ENCODE results near the gene EPHB4.

DNA sequence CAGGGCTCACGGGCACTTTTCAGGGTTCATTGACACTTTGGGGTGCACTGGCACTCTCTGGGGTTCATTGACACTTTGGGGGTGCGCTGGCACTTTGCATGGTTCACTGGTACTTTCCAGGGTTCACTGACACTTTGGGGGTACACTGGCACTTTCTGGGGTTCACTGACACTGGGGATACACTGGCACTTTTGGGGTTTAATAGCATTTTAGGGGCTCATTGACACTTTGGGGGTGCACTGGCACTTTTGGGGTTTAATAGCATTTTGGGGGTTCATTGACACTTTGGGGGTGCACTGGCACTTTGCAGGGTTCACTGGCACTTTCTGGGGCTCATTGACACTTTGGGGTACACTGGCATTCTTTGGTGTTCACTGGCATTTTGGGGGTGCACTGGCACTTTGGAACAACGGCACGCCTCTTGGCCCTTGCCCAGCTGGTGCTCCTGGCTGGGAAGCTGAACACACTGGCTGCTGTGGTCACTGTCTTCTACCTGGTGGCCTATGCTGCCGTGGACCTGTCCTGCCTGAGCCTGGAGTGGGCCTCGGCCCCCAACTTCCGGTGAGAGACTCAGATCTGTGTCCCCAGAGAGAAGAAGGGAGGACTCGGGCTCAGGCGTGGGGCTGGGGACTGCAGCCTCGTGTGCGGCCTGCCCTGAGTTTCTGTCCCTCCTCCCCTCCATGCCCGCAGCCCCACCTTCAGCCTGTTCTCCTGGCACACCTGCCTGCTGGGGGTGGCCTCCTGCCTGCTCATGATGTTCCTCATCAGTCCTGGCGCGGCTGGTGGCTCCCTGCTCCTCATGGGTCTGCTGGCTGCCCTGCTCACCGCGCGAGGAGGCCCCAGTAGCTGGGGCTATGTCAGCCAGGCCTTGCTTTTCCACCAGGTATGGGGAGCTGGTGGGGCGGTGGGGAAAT lies 33.6 kb upstream of the EPHB4 start:
- TF ChIP-seq POLR2A (IDR thresholded peaks at IDR 0.05; ENCODE audit: low read length) (no peak), GATA1 (IDR thresholded peaks at IDR 0.05; ENCODE audit: low read depth, low read length) (no peak)

Data from erythroblast (primary cell).